Activated CD4-positive, alpha-beta T cell treated with anti-CD3 and anti-CD28 coated beads, Interleukin-2, amount 50 U/mL, for 48 hours (primary cell): ENCODE results near the gene ARHGAP27.
A peak's percentile ranks its signal among the peaks of the same experiment; 100 is the strongest.

Experiments
- DNase-seq, 2 experiments: peaks; one replicate each; pipeline ENCODE4 v3.0.0-alpha.2; 2020

The ARHGAP27 gene

DNA sequence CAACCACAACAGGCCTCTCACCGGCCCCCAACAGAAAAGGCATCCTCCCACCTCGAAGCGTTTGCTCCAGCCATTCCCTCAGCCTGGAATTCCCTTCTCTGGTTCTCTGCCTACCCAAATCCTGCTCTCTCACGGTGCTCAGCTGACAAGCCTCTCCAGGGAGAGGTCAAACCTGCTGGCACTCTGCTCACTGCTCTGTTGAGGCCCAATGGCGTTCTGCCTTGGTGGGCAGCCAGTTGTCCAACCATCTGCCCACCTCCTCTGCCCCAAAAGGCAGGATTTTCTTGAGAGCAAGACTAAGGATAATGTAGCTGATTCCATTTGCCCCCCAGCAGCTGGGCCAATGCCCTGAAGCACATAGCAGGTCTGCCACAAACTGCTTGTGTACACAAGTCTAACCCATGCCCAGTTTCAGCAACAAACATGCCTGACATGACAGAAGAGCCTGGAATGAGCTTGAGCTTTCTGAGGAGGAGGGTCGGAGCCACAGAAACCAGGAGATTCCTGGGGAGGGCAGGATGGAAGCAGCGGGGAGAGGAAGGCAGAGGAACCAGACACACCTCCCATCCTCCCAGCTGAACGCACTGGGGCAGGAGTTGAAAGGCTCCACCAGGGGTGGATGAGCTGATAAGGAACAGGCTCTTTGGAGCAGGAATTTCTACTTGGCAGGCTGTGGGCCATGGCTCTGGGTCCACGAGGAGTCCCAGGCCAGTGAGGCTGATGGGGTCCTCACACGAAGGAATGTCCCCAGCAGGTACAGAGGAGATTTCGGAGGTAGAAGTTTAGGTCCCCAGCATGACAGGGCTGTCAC, 23.9 kb downstream of the ARHGAP27 start:
- DNase-seq = no peak

- DNase-seq = no peak
Measured at GRCh38 chr17:45406107-45406506, 26.6 kb downstream of the ARHGAP27 start.

- no peak for DNase-seq
Measured at GRCh38 chr17:45405250-45406086, 27.2 kb downstream of the ARHGAP27 start.

DNA sequence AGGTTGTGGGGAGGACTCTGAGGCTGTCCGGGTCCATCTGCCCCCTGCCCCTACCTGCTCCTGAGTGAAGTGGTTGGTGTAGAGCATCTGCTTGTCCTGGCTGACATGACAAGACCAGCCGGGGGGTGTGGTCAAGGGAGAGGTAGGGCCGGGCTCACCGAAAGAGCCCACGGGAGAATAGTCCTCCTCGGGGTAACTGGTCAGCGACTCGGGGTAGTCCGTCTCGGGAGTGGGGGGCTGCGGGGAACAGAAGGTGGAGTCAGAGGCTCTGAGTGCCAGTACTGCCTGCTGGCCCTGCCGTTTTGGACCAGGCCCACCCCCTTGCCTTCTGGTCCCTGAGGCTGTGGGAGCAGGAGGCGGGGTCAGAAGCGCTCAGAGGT, 27.8 kb downstream of the ARHGAP27 start:
- DNase-seq = no peak

- no peak for DNase-seq
Measured at GRCh38 chr17:45403906-45404490, 28.7 kb downstream of the ARHGAP27 start.

DNA sequence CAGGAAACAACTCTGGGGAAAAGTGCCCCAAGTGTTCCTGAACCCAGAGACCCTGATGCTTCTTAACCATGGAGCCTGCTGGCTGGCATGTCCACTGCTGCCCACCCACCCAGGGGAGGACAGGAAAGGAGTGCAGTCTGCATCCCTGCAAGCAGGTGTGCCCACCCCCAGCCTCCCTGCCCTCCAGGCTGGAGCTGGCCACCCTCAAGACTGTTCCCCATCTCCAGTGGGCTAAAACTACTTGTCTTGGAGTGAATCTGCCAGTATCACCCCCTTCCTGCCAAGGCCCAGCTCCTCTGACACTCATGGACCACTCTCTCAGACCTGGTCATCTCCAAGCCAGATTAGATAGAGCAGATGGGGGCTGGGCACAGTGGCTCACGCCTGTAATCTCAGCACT, 29.8 kb downstream of the ARHGAP27 start:
- no peak for DNase-seq

DNA sequence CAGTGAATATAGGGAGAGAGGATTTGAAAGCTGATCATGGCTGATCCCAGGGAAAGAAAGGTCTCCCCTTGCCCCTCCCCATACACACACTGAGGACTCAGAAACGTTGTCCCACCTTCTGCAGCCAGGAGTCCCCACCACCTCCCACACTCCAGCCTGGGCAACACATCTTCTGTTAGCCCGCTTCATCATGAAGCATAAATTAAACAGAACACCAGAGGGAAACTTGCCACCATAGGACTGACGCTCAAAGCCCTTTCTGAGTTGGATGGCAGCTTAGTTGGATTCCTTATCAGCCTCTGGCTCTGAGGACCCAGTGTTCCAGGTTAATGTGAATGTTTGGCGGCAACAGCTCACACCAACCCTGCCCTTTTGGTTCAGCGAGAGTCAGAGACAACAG, 33.9 kb downstream of the ARHGAP27 start:
- DNase-seq = no peak

DNA sequence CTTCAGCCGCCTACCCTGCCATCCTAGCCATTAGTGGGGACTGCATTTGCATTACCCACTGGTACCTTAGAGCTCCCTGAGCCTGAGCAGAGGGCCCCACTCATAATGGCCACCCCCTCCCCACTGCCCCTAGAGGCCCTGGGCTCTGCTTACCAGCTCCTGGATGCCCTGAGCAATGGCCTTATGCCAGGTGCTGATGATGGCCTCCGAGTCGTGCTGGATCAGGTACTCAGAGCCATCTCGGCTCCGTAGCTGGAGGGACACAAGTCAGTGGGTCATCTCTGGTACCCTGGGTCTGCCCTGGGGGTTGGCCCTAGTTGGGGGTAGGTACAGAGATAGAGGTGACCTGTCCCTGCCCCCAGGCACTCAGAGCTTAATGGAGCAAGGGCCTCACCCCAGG, 34.9 kb downstream of the ARHGAP27 start:
- no peak for DNase-seq

- no peak for DNase-seq
Measured at GRCh38 chr17:45396496-45397205, 36.0 kb downstream of the ARHGAP27 start.

GRCh38 chr17:45395569-45396415, 36.9 kb downstream of the ARHGAP27 start:
- no peak for DNase-seq

DNA sequence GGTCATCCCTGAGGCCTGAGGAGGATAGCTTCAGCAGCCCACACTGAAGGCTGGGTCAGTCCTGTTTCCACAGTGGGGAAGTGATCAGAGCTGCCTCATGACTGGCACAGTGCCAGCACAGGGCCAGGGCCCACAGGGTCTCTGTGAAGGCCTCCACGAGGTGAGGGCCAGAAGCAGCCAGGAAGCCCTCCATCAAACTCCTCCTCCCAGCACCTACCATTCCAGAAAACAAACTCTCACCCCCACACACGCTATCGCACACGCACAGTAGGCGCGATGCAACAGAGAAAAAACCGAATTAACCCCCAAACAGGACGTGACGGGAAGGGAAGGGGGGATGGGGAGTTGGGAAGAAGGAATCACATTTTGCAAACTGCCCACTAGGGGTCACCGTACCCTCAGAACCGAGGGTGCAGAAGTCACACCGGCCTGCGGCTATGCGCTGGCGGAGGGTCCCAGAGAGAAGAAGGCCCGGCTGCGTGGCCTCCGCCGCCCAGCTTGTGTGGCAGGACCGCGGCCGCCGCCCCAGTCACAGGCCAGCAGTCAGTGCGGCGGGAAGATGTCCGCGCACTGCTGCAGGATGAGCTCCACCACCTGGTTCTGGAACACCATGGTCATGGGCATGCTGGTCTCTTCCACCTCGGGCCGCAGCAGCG, 37.6 kb downstream of the ARHGAP27 start:
- DNase-seq = peak; percentile 46 to 54

GRCh38 chr17:45394564-45394912, 38.1 kb downstream of the ARHGAP27 start:
- no peak for DNase-seq

DNA sequence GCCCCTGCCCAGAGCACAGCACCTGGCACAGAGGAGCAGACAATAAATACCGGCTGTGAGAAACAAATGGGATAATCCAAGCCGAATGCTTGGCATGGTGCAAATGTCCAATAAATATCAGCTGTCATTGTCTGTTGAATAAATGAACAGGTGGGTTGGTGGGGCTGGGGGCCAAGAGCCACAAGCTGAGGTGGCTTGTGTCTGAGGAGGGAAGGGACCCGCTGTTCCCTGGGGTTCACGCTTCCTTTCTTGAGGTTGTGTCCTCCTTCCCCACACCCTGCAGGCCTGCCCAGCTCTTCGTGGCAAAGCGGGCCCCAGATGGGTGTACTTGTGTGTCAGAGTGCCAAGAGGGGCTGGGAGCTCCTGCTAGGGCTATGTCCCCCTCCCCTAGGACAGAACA, 38.6 kb downstream of the ARHGAP27 start:
- no peak for DNase-seq

DNA sequence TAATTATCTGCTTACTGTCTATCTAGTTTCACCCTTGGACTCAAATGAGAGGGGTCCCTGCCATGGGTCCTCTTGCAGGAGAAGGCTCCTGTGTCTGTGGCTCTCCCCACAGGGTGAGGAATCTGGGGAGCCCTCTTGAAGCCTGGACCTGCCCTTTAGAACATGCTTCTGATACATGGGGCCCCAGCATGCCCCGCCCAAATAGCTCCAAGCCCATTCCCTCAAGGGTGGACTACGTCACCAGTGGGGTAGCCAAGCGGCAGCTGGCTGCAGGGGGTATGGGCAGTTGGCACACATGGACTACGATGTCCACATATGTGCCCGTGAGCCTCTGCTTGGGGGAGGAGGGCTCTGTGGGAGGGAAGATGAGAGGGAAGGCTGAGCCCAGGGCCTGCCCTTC, 39.3 kb downstream of the ARHGAP27 start:
- DNase-seq = no peak

GRCh38 chr17:45391918-45392317, 40.8 kb downstream of the ARHGAP27 start:
- no peak for DNase-seq

- no peak for DNase-seq
Measured at GRCh38 chr17:45391291-45391690, 41.4 kb downstream of the ARHGAP27 start.

GRCh38 chr17:45389354-45389753, 43.3 kb downstream of the ARHGAP27 start:
- no peak for DNase-seq

GRCh38 chr17:45388604-45389325, 43.9 kb downstream of the ARHGAP27 start:
- DNase-seq = no peak

DNA sequence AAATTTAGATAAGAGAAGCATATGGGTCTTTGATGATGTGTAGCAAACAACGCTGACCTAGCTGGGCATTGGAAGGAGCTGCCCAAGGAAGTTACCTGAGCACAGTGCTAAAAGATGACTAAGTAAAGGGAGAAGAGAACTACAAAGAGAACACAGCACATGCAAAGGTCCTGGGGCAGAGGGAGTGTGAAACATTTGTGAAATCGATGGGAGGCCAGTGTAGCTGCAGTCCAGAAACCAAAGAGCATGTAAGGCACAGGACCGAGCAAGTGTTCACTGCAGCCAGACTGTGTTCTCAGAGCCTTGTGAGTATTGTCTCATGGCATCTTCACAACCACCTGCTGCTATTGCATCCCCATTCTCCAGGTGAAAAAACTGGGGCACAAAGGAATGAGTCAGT, 44.9 kb downstream of the ARHGAP27 start:
- DNase-seq = no peak

DNA sequence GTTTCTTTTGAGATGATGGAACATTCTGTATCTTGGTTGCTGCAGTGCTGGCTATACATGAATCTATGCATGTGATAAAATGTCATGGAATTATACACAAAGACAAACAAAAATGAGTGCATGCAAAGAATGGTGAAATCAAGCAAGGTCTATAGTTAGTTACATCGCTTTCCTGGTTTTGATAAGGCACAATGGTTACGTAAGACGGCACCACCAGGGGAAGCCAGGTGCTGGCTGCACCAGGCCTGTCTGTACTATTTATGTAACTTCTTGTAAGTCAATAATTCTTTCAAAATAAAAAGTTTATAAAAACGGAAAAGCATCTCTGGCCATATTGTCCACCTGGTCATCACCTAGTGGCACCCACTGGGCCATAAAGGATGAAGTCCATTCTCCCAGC, 46.5 kb downstream of the ARHGAP27 start:
- DNase-seq = no peak
